ENCODE measurements around the gene FGF19.
A peak's percentile ranks its signal among the peaks of the same experiment; 100 is the strongest.
"Not testable (repeated sequence)": the region's sequence is repeated elsewhere in the genome, so short reads cannot be mapped to it uniquely, and the experiment has no call there.

FGF19 gene

GRCh38 chr11:69716891-69717747 is 13.3 kb upstream of the FGF19 start:
- no peak for DNase-seq

- DNase-seq = no peak
Measured at GRCh38 chr11:69716099-69716498, 12.3 kb upstream of the FGF19 start.

DNA sequence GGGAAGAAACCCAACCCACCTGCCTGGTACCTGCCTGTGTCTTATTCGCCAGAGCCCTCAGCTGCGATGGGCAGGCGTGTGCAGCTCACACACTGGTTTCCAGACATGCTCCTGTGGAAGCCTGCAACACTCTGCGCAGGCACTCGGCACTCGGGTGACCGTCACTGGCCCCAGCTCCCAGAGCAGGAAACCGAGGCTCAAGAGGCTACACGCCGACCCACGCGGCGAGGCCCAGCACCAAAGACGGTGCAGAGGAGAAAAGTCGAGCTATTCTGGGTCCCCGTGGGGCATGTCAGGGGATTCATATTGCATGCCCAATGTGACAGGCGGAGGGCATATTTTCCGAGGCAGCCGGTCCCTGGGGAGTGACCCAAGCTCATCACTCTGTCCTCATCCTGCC is 11.6 kb upstream of the FGF19 start:
- no peak for DNase-seq

DNA sequence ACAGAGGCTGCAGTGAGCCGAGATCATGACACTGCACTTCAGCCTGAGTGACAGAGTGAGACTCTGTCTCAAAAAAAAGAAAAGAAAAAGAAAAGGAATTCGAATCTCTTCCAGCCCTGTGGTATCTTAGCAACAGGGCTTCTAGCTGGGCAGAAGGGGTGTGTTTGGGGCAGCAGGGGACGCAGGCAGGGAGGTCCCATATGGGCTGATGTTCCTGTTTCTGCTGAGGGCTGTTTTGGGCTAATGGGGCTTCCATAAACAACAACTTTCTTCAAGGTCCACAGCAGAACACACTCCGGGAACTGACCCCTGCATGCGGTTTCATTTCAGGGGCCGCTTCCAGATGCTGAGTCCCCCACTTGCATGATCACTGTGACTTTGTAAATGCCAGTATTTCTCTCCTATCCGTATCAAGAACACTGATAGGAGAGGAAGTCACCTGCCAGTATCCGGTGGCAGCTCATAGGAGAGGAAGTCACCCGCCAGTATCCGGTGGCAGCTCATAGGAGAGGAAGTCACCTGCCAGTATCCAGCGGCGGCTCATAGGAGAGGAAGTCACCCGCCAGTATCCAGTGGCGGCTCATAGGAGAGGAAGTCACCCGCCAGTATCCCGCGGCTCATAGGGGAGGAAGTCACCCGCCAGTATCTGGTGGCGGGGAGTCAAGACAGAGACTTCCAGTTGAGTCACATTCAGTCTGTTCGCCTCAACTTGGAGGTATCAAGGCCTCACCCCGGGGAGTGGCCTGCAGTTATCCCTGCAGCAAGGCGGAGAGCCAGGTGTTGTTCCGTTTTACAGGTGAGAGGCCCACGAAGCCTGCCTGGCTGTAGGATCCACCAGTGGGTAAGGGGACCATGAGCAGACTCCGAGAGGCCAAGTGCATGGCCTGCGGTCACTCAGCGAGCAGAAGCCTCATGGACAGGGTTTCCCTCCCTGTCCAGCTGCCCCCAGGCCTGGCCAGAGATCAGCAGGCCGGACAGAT is 8.3 kb upstream of the FGF19 start:
- peak; percentile 73 for DNase-seq

DNA sequence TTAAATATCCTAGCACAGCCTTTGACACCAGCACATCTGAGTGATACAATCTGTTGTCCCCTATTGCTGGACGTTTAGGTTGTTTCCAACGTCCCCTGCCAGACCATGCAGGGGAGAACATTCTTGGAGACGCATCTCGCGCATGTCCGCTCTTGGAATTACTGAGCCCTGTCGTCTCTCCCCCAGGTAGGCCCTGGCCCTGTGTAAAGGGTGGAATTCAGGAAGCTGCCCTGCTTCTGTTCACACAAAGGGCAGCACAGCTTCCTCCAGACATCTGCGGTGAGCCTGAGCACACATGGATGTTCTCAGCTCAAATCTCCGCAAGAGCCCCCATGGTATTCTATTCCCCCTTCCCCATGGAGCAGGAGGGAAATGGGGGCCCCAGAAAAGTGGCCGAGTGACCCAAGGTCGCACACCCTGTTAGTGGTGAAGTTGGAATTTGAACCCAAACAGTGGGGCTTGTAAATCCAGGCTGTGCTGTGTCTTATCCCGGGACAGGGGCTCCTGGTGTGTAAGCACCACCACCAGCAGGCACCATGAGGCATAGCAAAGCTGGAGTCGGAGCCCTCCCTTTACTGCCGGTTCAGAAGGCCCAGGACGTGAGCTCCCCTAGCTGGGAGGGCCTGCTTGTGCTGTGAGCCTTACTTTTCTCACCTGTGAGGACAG is 5.0 kb upstream of the FGF19 start:
- no peak for DNase-seq

DNA sequence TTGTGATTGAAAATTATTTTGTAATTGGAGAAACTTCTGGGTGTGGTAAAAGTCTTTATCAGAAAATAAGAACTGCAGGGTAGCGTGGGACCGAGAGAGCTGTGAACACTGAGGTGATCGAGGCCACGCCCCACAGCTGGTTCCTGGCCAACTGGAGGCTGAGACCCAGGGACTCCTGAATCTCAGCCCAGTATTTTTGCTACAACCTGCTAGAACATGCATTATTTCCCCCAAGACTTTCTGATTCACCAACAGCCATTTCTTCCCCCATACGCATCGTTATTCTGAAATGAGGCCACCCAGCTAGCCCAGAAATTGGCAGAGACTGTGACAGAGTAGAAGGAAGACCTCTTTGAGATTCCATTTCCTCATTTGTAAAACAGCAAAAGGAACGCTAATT is 3.4 kb upstream of the FGF19 start:
- DNase-seq = peak; percentile 64

GRCh38 chr11:69705901-69706787 is 2.3 kb upstream of the FGF19 start:
- no peak for DNase-seq

DNA sequence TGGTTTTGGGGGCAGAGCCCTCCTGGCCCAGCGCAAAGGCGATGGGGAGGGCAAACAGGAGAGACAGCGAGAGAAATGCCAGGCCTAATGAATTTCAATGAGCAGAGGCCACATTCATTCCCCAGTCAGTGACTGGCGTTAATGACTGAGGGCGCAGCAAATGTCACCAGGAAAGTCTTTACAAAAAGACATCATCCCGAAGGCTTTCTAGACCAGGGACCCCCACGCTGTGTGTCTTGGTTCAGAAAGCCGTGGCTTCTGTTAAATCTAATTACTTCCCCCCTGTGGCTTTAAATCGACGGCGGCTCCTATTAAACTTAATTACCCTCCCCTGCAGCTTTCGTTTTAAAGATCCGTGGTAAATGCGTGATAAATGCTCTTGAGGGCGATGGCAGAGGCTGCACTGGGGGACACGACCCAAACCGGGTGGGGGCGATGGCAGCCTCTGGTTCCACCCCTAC is 1.6 kb upstream of the FGF19 start:
- no peak for DNase-seq

GRCh38 chr11:69704508-69705253 is 859 bp upstream of the FGF19 start:
- DNase-seq = peak; percentile 64

- no peak for DNase-seq
Measured at GRCh38 chr11:69703453-69703767, 412 bp downstream of the FGF19 start.

DNA sequence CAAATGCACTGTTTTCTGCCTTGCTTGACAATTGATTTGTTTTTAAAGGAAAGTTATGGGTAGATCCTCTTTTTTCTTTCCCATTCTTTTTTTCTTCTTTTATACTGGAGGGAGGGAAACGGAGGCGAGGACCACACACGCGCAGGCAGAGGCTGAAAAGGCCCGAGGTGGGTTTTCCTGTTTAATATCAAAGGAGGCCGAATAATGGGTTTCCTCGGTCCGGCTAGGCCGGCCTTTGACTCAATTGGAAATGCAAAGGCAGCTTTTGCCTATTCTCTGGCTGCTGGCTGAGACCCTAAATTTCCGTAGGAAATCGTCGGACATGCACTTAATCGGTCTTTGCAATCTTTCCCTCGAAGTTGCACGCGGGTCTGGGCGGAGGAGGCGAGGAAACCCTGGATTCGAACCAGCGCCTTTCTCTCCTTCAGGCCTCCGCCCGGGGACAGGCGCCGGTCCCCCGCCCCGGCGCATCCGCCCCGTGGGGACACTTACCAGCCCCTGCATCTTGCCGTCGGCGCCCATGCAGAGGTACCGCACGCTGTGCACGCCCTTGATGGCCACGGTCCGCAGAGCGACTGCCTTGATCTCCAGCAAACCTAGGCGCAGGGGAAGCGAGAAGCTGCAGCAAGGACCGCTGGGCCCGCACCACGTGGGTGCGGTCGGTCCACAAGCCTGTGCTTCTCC is 911 bp downstream of the FGF19 start:
- DNase-seq = no peak

GRCh38 chr11:69702239-69702691 is 1.6 kb downstream of the FGF19 start:
- DNase-seq = no peak

DNA sequence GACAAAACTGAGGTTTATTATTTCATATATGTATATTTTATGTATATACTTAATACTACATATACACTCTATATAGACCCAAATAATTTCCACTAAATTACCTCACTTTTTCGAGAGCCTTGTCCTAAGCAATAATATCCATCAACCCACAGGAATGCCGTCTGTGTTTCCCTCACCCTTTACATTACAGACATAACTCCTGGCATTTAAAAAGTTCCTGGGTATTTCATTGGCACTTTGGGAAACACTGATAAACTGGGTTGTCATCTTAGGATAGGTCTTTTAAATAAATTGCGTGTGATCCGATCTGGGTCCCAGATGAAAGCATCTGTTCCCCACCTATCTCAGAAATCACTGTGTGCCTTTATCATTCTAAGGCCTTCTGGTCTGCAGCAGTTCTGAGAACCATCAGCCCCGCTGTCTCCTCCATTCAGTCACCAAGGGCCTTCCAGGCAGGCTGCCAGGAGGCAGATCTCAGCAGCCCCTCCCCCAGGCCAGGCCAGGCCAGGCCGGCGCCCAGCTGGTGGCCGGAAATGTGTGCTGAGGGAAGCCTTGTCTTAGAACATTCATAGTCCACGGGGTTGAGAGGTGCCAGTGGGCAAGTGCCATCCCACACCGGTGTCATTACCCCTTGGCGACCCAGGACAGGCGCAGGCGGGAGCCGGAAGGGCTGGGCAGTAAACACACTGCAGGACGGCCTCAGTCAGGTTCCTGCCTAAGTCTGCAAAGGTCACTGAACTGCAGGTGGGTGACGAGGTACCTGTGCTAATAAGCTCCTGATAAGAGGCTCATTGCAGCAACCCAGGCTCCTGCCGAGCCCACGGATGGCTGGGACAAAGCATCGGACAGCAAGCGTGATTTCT is 3.3 kb downstream of the FGF19 start:
- peak; percentile 99 for DNase-seq

- DNase-seq = no peak
Measured at GRCh38 chr11:69699213-69699612, 4.6 kb downstream of the FGF19 start.

- DNase-seq = no peak
Measured at GRCh38 chr11:69698362-69698761, 5.5 kb downstream of the FGF19 start.

- DNase-seq = no peak
Measured at GRCh38 chr11:69697861-69698260, 6.0 kb downstream of the FGF19 start.

DNA sequence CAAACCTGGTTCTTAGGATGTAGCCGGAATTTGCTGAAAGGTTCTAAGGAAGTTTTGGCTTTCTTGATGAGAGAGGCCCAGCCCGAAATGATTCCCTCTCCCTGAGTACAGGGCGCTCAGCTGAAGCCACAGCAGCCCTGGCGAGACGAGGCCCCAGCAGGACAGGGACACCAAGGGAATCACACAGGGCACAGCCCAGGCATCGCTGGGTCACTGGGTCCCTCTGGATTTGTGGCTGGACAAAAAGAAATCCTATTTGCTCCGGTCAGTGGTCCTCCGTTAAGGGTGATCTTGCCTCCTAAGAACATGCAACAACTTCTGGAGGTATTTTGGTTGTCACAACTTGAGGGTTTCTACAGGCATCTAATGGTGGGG is 6.4 kb downstream of the FGF19 start:
- DNase-seq = no peak

DNA sequence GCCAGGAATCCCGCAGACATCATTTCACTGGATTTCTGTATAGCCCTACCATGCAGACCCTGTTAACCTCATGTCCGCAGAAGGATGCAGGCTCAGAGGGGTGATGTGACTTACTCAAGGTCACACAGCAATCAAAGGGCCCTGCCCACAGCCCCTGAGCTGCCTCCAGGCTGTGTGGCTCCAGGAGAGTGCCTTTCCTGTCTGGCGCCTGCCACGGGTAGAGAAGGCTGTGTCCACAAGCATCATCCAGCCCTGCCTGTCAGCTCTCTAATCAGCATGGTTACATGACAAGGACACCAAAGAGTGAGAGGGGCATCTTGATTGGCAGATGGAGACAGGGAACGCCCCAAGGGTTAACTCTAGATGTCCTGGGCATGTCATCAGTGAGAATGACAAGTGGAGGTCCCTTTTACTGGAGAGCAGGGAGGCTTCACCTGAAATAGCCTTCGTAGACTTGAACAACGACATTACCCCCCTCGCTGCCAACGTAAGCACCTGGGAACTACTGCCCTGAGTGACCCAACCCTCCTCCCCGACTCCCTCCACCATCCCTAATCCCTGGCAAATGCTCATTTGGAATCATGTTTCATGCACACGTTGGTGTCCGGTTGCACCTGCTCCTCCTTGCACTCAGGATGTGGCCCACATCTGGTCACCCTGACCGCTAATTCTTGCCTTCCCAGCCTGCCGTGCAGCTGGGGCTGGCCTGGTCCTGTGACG is 6.9 kb downstream of the FGF19 start:
- no peak for DNase-seq

GRCh38 chr11:69695995-69696394 is 7.8 kb downstream of the FGF19 start:
- DNase-seq = not testable (repeated sequence)
